Neural crest cell (in vitro differentiated cells): ENCODE data around the gene CAMK2N1. TPM values are rescaled to one million over a fixed set of nuclear protein-coding genes. Genes with fewer than 3 reads are reported as not detected.

ENCODE experiments used
- DNase-seq: peaks from one replicate; pipeline ENCODE4 v3.0.0; 2021; ENCODE audit warnings: low read depth, mixed read lengths, low spot score
- H3K27ac Mint-ChIP-seq: one replicate; pipeline ENCODE4 v1.8.0; 2021; ENCODE audit warnings: mild to moderate bottlenecking, mixed read lengths; ENCODE audit not compliant: unreplicated experiment
- H3K27me3 Mint-ChIP-seq: 2 replicates; pipeline ENCODE4 v1.8.0; 2021; ENCODE audit warnings: low read depth, mild to moderate bottlenecking, mixed read lengths
- H3K36me3 Mint-ChIP-seq: 2 replicates; pipeline ENCODE4 v1.8.0; 2021; ENCODE audit warnings: low read depth, mild to moderate bottlenecking, mixed read lengths
- H3K4me1 Mint-ChIP-seq: 2 replicates; pipeline ENCODE4 v1.8.0; 2021; ENCODE audit warnings: mixed read lengths
- H3K4me3 Mint-ChIP-seq: one replicate; pipeline ENCODE4 v1.8.0; 2021; ENCODE audit warnings: mild to moderate bottlenecking, mixed read lengths
- H3K9me3 Mint-ChIP-seq: 2 replicates; pipeline ENCODE4 v1.8.0; 2021; ENCODE audit warnings: mixed read lengths
- CTCF ChIP-seq: fragments of 200-600 bp; sonication (generic); conservative IDR thresholded peaks from 2 replicates; pipeline ENCODE4 v1.5.0; 2021; ENCODE audit warnings: antibody characterized with exemption, mild to moderate bottlenecking
- total RNA-seq: library from RNA; stranded (reverse); gene quantifications from 2 replicates; pipeline ENCODE4 v1.2.1, GENCODE V29; 2021

Gene CAMK2N1
- total RNA-seq, 1 donor from 2014 or later: 31.4 TPM

- Mint-ChIP-seq H3K9me3 (no peaks in the 10 kb centered on the region), H3K4me1 (no peaks in the 10 kb centered on the region), H3K27ac (no peak overlapping the region), H3K36me3 (no peaks in the 10 kb centered on the region), H3K4me3 (no peak overlapping the region), H3K27me3 (peaks cover 29% of the 10 kb centered on the region)
- DNase-seq: no peak
- no peak for TF ChIP-seq CTCF
These were observed 5.9 kb upstream of the CAMK2N1 start for GRCh38 chr1:20491866-20492265.

GRCh38 chr1:20491178-20491577 lies 5.2 kb upstream of the CAMK2N1 start:
- Mint-ChIP-seq H3K27ac (no peak overlapping the region), H3K9me3 (no peaks in the 10 kb centered on the region), H3K4me3 (no peak overlapping the region), H3K27me3 (peaks cover 30% of the 10 kb centered on the region), H3K4me1 (no peaks in the 10 kb centered on the region), H3K36me3 (no peaks in the 10 kb centered on the region)
- TF ChIP-seq CTCF: no peak
- no peak for DNase-seq

GRCh38 chr1:20487236-20487590 lies 1.2 kb upstream of the CAMK2N1 start:
- peaks cover 43% of the 10 kb centered on the region for H3K27me3 Mint-ChIP-seq
- H3K4me3 Mint-ChIP-seq: peak overlapping the region; percentile 84
- no peaks in the 10 kb centered on the region for H3K36me3 Mint-ChIP-seq
- DNase-seq: no peak
- peaks cover 22% of the 10 kb centered on the region for H3K4me1 Mint-ChIP-seq
- H3K27ac Mint-ChIP-seq: no peak overlapping the region
- H3K9me3 Mint-ChIP-seq: no peaks in the 10 kb centered on the region
- no peak for TF ChIP-seq CTCF

- peaks cover 43% of the 10 kb centered on the region for H3K27me3 Mint-ChIP-seq
These were observed 636 bp upstream of the CAMK2N1 start for GRCh38 chr1:20486457-20487235.

GRCh38 chr1:20484519-20485462 lies 1.2 kb downstream of the CAMK2N1 start:
- Mint-ChIP-seq H3K4me1 (peaks cover 44% of the 10 kb centered on the region), H3K9me3 (no peaks in the 10 kb centered on the region), H3K4me3 (peak overlapping the region; percentile 99), H3K27me3 (peaks cover 41% of the 10 kb centered on the region), H3K36me3 (no peaks in the 10 kb centered on the region), H3K27ac (peak overlapping the region; percentile 93)
- peak; percentile 35 for DNase-seq
- no peak for TF ChIP-seq CTCF

More at GRCh38 chr1:20486457-20487235, 636 bp upstream of the CAMK2N1 start:
- no peak for TF ChIP-seq CTCF
- Mint-ChIP-seq H3K4me1 (peaks cover 28% of the 10 kb centered on the region), H3K27ac (no peak overlapping the region), H3K9me3 (no peaks in the 10 kb centered on the region), H3K4me3 (peak overlapping the region; percentile 84), H3K36me3 (no peaks in the 10 kb centered on the region)
- peak; percentile 75 for DNase-seq
